Vagina (tissue), 2 donors: ENCODE measurements around the gene ARHGAP18. TPM values are rescaled to one million over a fixed set of nuclear protein-coding genes. Genes with fewer than 3 reads are reported as not detected.

Source experiments
- DNase-seq, 2 donors: peaks; one replicate each; pipeline ENCODE4 v3.0.0-alpha.2; 2017; ENCODE audit errors: extremely low spot score in 2 of 2
- H3K27ac ChIP-seq: fragments of 200-600 bp; sonication (generic); one replicate; pipeline ENCODE4 v1.5.1; 2019
- H3K27me3 ChIP-seq: fragments of 200-600 bp; sonication (generic); one replicate; pipeline ENCODE4 v1.5.1; 2019
- H3K36me3 ChIP-seq, 2 donors: fragments of 200-600 bp; sonication (generic); one replicate each; pipeline ENCODE4 v1.5.1; 2017 to 2019
- H3K4me1 ChIP-seq: fragments of 200-600 bp; sonication (generic); one replicate; pipeline ENCODE4 v1.5.1; 2019
- H3K4me3 ChIP-seq, 2 donors: fragments of 200-600 bp; sonication (generic); 1 replicate in 1 of 2; 2 replicates in 1 of 2; pipeline ENCODE4 v1.5.1; 2016 to 2019
- H3K9me3 ChIP-seq: fragments of 200-600 bp; sonication (generic); one replicate; pipeline ENCODE4 v1.5.1; 2019
- POLR2A ChIP-seq, 2 donors: fragments of 450-650 bp; IDR thresholded peaks; one replicate each; pipeline ENCODE4 v1.6.1; 2017; ENCODE audit warnings: antibody characterized with exemption in 2 of 2, mild to moderate bottlenecking in 2 of 2, moderate library complexity in 2 of 2
- POLR2AphosphoS5 ChIP-seq, 2 donors: sonication (generic); formaldehyde crosslinking; IDR thresholded peaks; one replicate each; pipeline ENCODE4 v1.9.0; 2017; ENCODE audit warnings: antibody characterized with exemption in 2 of 2, mild to moderate bottlenecking in 2 of 2, low read depth in 1 of 2; ENCODE audit not compliant: insufficient read depth in 1 of 2
- intact Hi-C: fragments of 100-400 bp; cut with DNase I; formaldehyde crosslinking; loops from one replicate; pipeline ENCODE4 v1.15.1; 2023
- total RNA-seq: library from RNA; depleted of rRNA; stranded (reverse); fragments of >200 nt; gene quantifications from one replicate; pipeline ENCODE4 v1.2.3, GENCODE V29; 2016
- TF ChIP-seq, protein P1 (sequence below), 3 experiments: fragments of 450-650 bp in 2 of 3; fragments of 200-600 bp in 1 of 3; sonication (generic) in 1 of 3; IDR thresholded peaks; one replicate each; pipeline ENCODE4 v1.5.1; 2017 to 2019; ENCODE audit warnings: antibody characterized with exemption in 3 of 3, mild to moderate bottlenecking in 2 of 3, moderate library complexity in 2 of 3

Gene ARHGAP18
- total RNA-seq, 1 donor from 2014 or later: 7.6 TPM

DNA sequence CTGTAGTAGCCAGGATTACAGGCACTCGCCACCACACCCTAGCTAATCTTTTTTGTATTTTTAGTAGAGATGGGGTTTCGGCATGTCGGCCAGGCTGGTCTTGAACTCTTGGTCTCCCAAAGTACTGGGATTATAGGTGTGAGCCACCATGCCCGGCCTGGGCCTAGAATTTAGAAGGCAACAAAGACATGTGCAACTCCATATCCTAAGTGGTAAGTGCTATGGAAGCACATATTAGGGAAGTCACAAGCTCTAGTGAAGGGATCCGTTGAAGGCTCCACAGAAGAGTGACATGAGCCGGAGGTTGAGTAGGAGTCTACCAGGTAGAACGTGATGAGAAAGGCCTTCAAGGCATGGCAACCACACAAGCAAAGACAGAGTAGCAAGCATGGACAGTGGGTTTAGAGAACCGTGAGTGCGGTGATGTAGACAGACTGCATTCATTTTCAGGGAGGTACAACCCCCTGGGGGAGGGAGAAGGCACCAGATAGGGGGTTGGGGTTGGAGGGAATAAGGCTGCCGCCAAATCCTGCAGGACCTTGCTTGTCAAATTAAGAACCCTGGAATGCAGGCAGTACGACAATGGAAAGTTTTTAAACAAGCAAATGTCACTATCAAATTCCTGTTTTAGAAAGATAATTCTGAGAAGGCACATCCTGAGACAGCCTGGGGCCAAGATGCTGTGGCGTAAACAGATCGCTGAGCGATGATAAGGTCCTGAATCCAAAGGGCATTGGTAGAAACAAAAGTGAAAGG lies 50.2 kb downstream of the ARHGAP18 start:
- Histone ChIP-seq H3K9me3 (no peaks in the 10 kb centered on the region), H3K36me3 (no peaks in the 10 kb centered on the region), H3K27ac (no peak overlapping the region), H3K27me3 (no peaks in the 10 kb centered on the region), H3K4me3 (peak overlapping the region; percentile 3), H3K4me1 (no peaks in the 10 kb centered on the region)
- TF ChIP-seq, protein P1, sequence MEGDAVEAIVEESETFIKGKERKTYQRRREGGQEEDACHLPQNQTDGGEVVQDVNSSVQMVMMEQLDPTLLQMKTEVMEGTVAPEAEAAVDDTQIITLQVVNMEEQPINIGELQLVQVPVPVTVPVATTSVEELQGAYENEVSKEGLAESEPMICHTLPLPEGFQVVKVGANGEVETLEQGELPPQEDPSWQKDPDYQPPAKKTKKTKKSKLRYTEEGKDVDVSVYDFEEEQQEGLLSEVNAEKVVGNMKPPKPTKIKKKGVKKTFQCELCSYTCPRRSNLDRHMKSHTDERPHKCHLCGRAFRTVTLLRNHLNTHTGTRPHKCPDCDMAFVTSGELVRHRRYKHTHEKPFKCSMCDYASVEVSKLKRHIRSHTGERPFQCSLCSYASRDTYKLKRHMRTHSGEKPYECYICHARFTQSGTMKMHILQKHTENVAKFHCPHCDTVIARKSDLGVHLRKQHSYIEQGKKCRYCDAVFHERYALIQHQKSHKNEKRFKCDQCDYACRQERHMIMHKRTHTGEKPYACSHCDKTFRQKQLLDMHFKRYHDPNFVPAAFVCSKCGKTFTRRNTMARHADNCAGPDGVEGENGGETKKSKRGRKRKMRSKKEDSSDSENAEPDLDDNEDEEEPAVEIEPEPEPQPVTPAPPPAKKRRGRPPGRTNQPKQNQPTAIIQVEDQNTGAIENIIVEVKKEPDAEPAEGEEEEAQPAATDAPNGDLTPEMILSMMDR (IDR thresholded peaks at IDR 0.05): no peak
- TF ChIP-seq POLR2A (IDR thresholded peaks at IDR 0.05): no peak
- TF ChIP-seq POLR2AphosphoS5 (IDR thresholded peaks at IDR 0.05; ENCODE audit: insufficient read depth in 1 of 2, low read depth in 1 of 2): no peak
- no peak for DNase-seq
- intact Hi-C loops: no loop called here

DNA sequence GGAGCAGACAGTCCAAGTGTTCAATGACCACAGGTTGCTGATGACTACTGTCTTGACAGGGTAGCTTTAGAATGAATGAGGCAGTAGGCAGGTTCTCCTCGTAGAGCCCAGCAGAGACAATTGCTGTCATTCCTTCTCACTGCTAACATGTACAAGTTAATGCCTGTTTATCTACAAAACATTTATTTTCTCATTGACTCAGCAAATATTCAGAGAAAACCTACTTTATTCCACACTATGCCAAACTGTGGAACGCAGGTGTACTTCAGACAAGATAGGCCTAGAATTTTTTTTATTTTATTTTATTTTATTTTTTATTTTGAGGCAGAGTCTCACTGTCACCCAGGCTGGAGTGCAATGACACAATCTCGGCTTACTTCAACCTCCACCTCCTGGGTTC lies 50.8 kb downstream of the ARHGAP18 start:
- Histone ChIP-seq H3K27me3 (no peaks in the 10 kb centered on the region), H3K4me3 (no peak overlapping the region)

DNA sequence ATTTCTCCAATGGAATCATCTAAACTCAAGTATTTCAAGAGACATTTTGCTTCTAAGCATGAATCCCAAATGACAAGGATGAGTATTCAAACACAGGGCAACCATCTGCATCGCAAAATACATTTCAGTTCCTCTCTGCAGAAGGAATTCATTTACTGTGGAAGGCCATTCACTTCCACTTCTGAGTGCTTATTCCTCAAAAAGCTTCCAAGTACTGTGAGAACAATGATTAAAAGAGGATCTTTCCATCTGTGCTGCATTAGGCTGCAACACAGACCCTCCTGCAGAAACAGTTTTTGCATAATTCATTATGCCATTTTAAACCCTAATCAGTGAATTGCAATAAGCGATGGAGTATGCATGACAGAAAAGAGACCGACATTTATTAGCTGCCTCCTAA lies 52.5 kb downstream of the ARHGAP18 start:
- H3K27ac ChIP-seq: no peak overlapping the region
- H3K36me3 ChIP-seq: no peaks in the 10 kb centered on the region
- TF ChIP-seq POLR2AphosphoS5 (IDR thresholded peaks at IDR 0.05; ENCODE audit: insufficient read depth in 1 of 2, low read depth in 1 of 2) (no peak), POLR2A (IDR thresholded peaks at IDR 0.05) (no peak)
- TF ChIP-seq, protein P1 (IDR thresholded peaks at IDR 0.05): no peak
- intact Hi-C loops: no loop called here
- no peaks in the 10 kb centered on the region for H3K9me3 ChIP-seq
- H3K4me1 ChIP-seq: no peaks in the 10 kb centered on the region
- H3K27me3 ChIP-seq: no peaks in the 10 kb centered on the region
- no peak overlapping the region for H3K4me3 ChIP-seq
- DNase-seq: no peak

More for the DNA sequence above, 50.8 kb downstream of the ARHGAP18 start:
- TF ChIP-seq POLR2AphosphoS5 (IDR thresholded peaks at IDR 0.05; ENCODE audit: insufficient read depth in 1 of 2, low read depth in 1 of 2): no peak
- TF ChIP-seq, protein P1 (IDR thresholded peaks at IDR 0.05): no peak
- no peak for TF ChIP-seq POLR2A (IDR thresholded peaks at IDR 0.05)
- H3K36me3 ChIP-seq: no peaks in the 10 kb centered on the region
- no peaks in the 10 kb centered on the region for H3K9me3 ChIP-seq
- H3K27ac ChIP-seq: no peak overlapping the region
- intact Hi-C loops: no loop called here
- DNase-seq: no peak
- H3K4me1 ChIP-seq: no peaks in the 10 kb centered on the region

DNA sequence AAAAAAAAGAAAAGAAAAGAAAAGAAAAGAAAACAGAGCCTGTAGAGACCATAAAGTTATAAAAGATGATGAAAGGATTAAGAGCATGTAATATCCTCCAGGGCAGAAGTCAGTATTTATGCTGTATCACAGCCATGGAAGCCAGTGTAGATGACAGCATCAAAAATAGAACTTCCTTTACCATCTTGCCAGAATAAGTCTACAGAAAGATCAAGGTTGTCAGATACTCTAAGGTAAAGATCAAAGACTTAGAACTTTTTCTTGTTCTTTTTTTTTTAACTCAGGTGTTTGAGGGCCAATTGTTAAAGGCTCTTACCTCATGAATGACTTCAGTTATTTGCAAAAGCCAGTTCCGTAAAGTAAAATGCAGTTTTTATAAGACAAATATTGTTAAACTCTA lies 54.6 kb downstream of the ARHGAP18 start:
- Histone ChIP-seq H3K9me3 (no peaks in the 10 kb centered on the region), H3K4me3 (no peak overlapping the region), H3K27ac (no peak overlapping the region), H3K4me1 (no peaks in the 10 kb centered on the region), H3K36me3 (no peaks in the 10 kb centered on the region), H3K27me3 (no peaks in the 10 kb centered on the region)
- intact Hi-C loops: no loop called here
- no peak for DNase-seq
- TF ChIP-seq, protein P1 (IDR thresholded peaks at IDR 0.05): no peak
- TF ChIP-seq POLR2AphosphoS5 (IDR thresholded peaks at IDR 0.05; ENCODE audit: insufficient read depth in 1 of 2, low read depth in 1 of 2) (no peak), POLR2A (IDR thresholded peaks at IDR 0.05) (no peak)

DNA sequence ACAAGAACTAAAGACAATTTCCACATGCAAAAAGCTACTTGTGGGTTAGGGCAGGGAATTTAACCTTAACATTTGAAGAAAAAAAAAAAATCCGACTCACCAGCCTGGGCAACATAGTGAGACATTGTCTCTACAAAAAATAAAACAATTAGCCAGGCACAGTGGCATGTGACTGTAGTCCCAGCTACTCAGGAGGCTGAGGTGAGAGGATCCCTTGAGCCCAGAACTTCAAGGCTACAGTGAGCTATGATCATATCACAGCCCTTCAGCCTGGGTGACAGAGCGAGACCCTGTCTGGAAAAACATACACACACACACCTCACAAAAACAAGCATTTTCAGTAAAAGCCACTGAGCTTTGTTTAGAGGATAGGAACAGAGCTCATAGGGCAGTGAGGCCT lies 56.2 kb downstream of the ARHGAP18 start:
- no peak overlapping the region for H3K4me3 ChIP-seq
- H3K4me1 ChIP-seq: no peaks in the 10 kb centered on the region
- no peak for DNase-seq
- intact Hi-C loops: no loop called here
- no peaks in the 10 kb centered on the region for H3K27me3 ChIP-seq
- H3K9me3 ChIP-seq: no peaks in the 10 kb centered on the region
- H3K36me3 ChIP-seq: no peaks in the 10 kb centered on the region
- no peak overlapping the region for H3K27ac ChIP-seq
- TF ChIP-seq POLR2A (IDR thresholded peaks at IDR 0.05) (no peak), POLR2AphosphoS5 (IDR thresholded peaks at IDR 0.05; ENCODE audit: insufficient read depth in 1 of 2, low read depth in 1 of 2) (no peak)
- TF ChIP-seq, protein P1 (IDR thresholded peaks at IDR 0.05): no peak
